GM23338 (cell line): ENCODE measurements around the gene ITGA8.

Experiments
- CREB1 ChIP-seq: fragments of 250-450 bp; sonication (Bioruptor Pico); IDR thresholded peaks from 2 replicates; pipeline ENCODE4 v1.5.0; 2020; ENCODE audit warnings: low read depth, mild to moderate bottlenecking, moderate library complexity
- EZH2 ChIP-seq: fragments of 200-600 bp; sonication (generic); IDR thresholded peaks from one replicate; pipeline ENCODE4 v1.8.0; 2017; ENCODE audit warnings: antibody characterized with exemption, mild to moderate bottlenecking, low read depth; ENCODE audit not compliant: unreplicated experiment
- EZH2phosphoT487 ChIP-seq: fragments of 200-600 bp; sonication (generic); IDR thresholded peaks from one replicate; pipeline ENCODE4 v1.8.1; 2018; ENCODE audit warnings: antibody characterized with exemption; ENCODE audit not compliant: unreplicated experiment
- JUNB ChIP-seq: IDR thresholded peaks from one replicate; pipeline ENCODE4 v1.6.1; 2016; ENCODE audit warnings: antibody characterized with exemption; ENCODE audit not compliant: unreplicated experiment
- POLR2AphosphoS5 ChIP-seq: IDR thresholded peaks from 2 replicates; pipeline ENCODE4 v1.6.1; 2016; ENCODE audit warnings: antibody characterized with exemption, low read depth
- ZNF331 ChIP-seq: fragments of 250-450 bp; sonication (Bioruptor Pico); IDR thresholded peaks from 2 replicates; pipeline ENCODE4 v1.5.0; 2020; ENCODE audit warnings: low read depth, mild to moderate bottlenecking, moderate library complexity
- TF ChIP-seq, protein P1 (sequence below), 2 experiments: fragments of 200-600 bp in 1 of 2; sonication (generic) in 1 of 2; conservative IDR thresholded peaks; 2 replicates each; pipeline versions ENCODE4 v1.5.1 to v1.6.1; 2016 to 2017; ENCODE audit warnings: antibody characterized with exemption in 2 of 2, low read depth in 2 of 2, mild to moderate bottlenecking in 2 of 2, moderate library complexity in 1 of 2
- TF ChIP-seq, protein P2 (sequence below): IDR thresholded peaks from one replicate; pipeline ENCODE4 v1.6.1; 2018; ENCODE audit warnings: antibody characterized with exemption; ENCODE audit not compliant: unreplicated experiment
- TF ChIP-seq, protein P3 (sequence below): IDR thresholded peaks from 2 replicates; pipeline ENCODE4 v1.6.1; 2016; ENCODE audit warnings: antibody characterized with exemption

DNA sequence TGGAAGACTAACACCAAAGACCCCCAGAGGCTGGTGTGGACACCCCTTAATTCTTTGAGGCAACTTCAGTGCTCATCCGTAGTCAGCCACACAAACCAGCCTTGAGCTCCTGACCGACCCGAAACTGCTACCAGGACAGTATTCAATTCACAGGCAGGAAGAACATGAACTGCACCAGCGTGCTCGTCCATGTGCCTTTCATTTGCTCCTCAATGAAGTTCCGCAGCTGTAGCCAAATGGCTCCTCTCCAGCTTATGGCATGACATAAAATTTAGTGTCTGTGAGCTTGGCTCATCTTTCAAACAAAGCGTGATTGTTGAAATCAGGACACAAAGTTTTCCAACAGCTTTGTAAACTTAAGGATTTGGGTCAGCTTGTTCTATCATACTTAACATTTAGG, 204.5 kb downstream of the ITGA8 start:
- TF ChIP-seq POLR2AphosphoS5 (no peak), EZH2 (no peak), JUNB (no peak), CREB1 (no peak), EZH2phosphoT487 (no peak), ZNF331 (CRISPR knock-in tag) (no peak)
- TF ChIP-seq, protein P1, sequence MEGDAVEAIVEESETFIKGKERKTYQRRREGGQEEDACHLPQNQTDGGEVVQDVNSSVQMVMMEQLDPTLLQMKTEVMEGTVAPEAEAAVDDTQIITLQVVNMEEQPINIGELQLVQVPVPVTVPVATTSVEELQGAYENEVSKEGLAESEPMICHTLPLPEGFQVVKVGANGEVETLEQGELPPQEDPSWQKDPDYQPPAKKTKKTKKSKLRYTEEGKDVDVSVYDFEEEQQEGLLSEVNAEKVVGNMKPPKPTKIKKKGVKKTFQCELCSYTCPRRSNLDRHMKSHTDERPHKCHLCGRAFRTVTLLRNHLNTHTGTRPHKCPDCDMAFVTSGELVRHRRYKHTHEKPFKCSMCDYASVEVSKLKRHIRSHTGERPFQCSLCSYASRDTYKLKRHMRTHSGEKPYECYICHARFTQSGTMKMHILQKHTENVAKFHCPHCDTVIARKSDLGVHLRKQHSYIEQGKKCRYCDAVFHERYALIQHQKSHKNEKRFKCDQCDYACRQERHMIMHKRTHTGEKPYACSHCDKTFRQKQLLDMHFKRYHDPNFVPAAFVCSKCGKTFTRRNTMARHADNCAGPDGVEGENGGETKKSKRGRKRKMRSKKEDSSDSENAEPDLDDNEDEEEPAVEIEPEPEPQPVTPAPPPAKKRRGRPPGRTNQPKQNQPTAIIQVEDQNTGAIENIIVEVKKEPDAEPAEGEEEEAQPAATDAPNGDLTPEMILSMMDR (conservative IDR thresholded peaks at IDR 0.05; ENCODE audit: low read depth in 2 of 2), result no peak
- TF ChIP-seq, protein P2, sequence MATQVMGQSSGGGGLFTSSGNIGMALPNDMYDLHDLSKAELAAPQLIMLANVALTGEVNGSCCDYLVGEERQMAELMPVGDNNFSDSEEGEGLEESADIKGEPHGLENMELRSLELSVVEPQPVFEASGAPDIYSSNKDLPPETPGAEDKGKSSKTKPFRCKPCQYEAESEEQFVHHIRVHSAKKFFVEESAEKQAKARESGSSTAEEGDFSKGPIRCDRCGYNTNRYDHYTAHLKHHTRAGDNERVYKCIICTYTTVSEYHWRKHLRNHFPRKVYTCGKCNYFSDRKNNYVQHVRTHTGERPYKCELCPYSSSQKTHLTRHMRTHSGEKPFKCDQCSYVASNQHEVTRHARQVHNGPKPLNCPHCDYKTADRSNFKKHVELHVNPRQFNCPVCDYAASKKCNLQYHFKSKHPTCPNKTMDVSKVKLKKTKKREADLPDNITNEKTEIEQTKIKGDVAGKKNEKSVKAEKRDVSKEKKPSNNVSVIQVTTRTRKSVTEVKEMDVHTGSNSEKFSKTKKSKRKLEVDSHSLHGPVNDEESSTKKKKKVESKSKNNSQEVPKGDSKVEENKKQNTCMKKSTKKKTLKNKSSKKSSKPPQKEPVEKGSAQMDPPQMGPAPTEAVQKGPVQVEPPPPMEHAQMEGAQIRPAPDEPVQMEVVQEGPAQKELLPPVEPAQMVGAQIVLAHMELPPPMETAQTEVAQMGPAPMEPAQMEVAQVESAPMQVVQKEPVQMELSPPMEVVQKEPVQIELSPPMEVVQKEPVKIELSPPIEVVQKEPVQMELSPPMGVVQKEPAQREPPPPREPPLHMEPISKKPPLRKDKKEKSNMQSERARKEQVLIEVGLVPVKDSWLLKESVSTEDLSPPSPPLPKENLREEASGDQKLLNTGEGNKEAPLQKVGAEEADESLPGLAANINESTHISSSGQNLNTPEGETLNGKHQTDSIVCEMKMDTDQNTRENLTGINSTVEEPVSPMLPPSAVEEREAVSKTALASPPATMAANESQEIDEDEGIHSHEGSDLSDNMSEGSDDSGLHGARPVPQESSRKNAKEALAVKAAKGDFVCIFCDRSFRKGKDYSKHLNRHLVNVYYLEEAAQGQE, result no peak
- TF ChIP-seq, protein P3, sequence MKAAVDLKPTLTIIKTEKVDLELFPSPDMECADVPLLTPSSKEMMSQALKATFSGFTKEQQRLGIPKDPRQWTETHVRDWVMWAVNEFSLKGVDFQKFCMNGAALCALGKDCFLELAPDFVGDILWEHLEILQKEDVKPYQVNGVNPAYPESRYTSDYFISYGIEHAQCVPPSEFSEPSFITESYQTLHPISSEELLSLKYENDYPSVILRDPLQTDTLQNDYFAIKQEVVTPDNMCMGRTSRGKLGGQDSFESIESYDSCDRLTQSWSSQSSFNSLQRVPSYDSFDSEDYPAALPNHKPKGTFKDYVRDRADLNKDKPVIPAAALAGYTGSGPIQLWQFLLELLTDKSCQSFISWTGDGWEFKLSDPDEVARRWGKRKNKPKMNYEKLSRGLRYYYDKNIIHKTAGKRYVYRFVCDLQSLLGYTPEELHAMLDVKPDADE, result no peak
